Gastroesophageal sphincter (tissue), 4 donors: ENCODE data around the gene CYTH1. TPM values are rescaled to one million over a fixed set of nuclear protein-coding genes. Genes with fewer than 3 reads are reported as not detected.
A peak's percentile ranks its signal among the peaks of the same experiment; 100 is the strongest.
"Not testable (repeated sequence)": the region's sequence is repeated elsewhere in the genome, so short reads cannot be mapped to it uniquely, and the experiment has no call there.

Source experiments
- ATAC-seq: fragments of 150-250 bp; one replicate; pipeline ENCODE4 v1.9.1; 2016; ENCODE audit warnings: mild to moderate bottlenecking, moderate library complexity
- H3K27ac ChIP-seq, 4 donors: fragments of 200-600 bp; sonication (generic) in 3 of 4; 1 replicate in 3 of 4; 2 replicates in 1 of 4; pipeline ENCODE4 v1.5.1; 2016 to 2019
- H3K27me3 ChIP-seq: fragments of 200-600 bp; sonication (generic); one replicate; pipeline ENCODE4 v1.5.1; 2019
- H3K36me3 ChIP-seq, 2 donors: fragments of 200-600 bp; sonication (generic); one replicate each; pipeline ENCODE4 v1.5.1; 2019; ENCODE audit warnings: control low read depth in 1 of 2
- H3K4me1 ChIP-seq, 3 donors: fragments of 200-600 bp; sonication (generic); 1 replicate in 2 of 3; 2 replicates in 1 of 3; pipeline ENCODE4 v1.5.1; 2016 to 2019; ENCODE audit warnings: control low read depth in 2 of 3
- H3K4me3 ChIP-seq, 2 donors: fragments of 200-600 bp; sonication (generic); one replicate each; pipeline ENCODE4 v1.5.1; 2019; ENCODE audit warnings: mild to moderate bottlenecking in 1 of 2, moderate library complexity in 1 of 2
- H3K9me3 ChIP-seq, 3 donors: fragments of 200-600 bp; sonication (generic); one replicate each; pipeline ENCODE4 v1.5.1; 2017 to 2019; ENCODE audit warnings: control low read depth in 2 of 3
- CTCF ChIP-seq, 4 experiments: fragments of 200-600 bp in 2 of 4; fragments of 450-650 bp in 2 of 4; sonication (generic) in 1 of 4; IDR thresholded peaks; one replicate each; pipeline ENCODE4 v1.5.1; 2017 to 2019; ENCODE audit warnings: antibody characterized with exemption in 4 of 4, mild to moderate bottlenecking in 2 of 4, moderate library complexity in 2 of 4
- EP300 ChIP-seq: sonication (generic); formaldehyde crosslinking; IDR thresholded peaks from one replicate; pipeline ENCODE4 v1.6.1; 2017; ENCODE audit warnings: antibody characterized with exemption, mild to moderate bottlenecking
- POLR2A ChIP-seq, 2 donors: fragments of 450-650 bp; IDR thresholded peaks; one replicate each; pipeline ENCODE4 v1.6.1; 2017; ENCODE audit warnings: antibody characterized with exemption in 2 of 2, mild to moderate bottlenecking in 2 of 2, moderate library complexity in 1 of 2
- POLR2AphosphoS5 ChIP-seq: sonication (generic); formaldehyde crosslinking; IDR thresholded peaks from one replicate; pipeline ENCODE4 v1.6.1; 2017; ENCODE audit warnings: antibody characterized with exemption
- WGBS, 2 donors: methylation state at CpG; one replicate each; pipeline ENCODE4 v1.1.5; 2018; ENCODE audit warnings: low coverage in 1 of 2; 5-methylcytosine and 5-hydroxymethylcytosine counted together
- total RNA-seq, 4 donors: library from RNA; depleted of rRNA; stranded (reverse); fragments of >200 nt; gene quantifications; one replicate each; pipeline ENCODE4 v1.1.0, GENCODE V29; 2016

The CYTH1 gene
- total RNA-seq, 4 donors from 2014 or later, result 26.9 to 38.0 (median 31.0) TPM

GRCh38 chr17:78783711-78784324 lies 1.7 kb upstream of the CYTH1 start:
- TF ChIP-seq POLR2AphosphoS5 (no peak), CTCF (IDR thresholded peaks at IDR 0.05) (no peak), EP300 (no peak), POLR2A (IDR thresholded peaks at IDR 0.05) (no peak)
- ATAC-seq, result no peak
- Histone ChIP-seq H3K9me3 (no peaks in the 10 kb centered on the region), H3K36me3 (peaks cover 0 to 5% of the 10 kb centered on the region in 2 donors), H3K27me3 (no peaks in the 10 kb centered on the region), H3K4me3 (no peak overlapping the region), H3K4me1 (peaks cover 0 to 58% (median 13%) of the 10 kb centered on the region in 3 donors), H3K27ac (peak overlapping the region in 3 of 4 donors; percentile 43 to 97 (median 92))
- WGBS, 2 donors, result 58 to 84% methylated on average over 2 to 7 of the region's 7 CpGs

- Histone ChIP-seq H3K9me3 (no peaks in the 10 kb centered on the region), H3K4me1 (peaks cover 0 to 56% (median 13%) of the 10 kb centered on the region in 3 donors), H3K27ac (peak overlapping the region; percentile 76 to 97 (median 95)), H3K27me3 (no peaks in the 10 kb centered on the region), H3K4me3 (peak overlapping the region; percentile 87 to 100), H3K36me3 (no peaks in the 10 kb centered on the region)
- 11 to 39% methylated on average over 5 of the region's 68 CpGs for WGBS, 2 donors
- ATAC-seq, result peak; percentile 8
- TF ChIP-seq EP300 (no peak), POLR2AphosphoS5 (no peak), POLR2A (IDR thresholded peaks at IDR 0.05) (peak; percentile 11 to 29)
Observed at GRCh38 chr17:78781104-78781892, 775 bp downstream of the CYTH1 start.

- no peaks in the 10 kb centered on the region for H3K27me3 ChIP-seq
- peaks cover 0 to 57% (median 13%) of the 10 kb centered on the region in 3 donors for H3K4me1 ChIP-seq
- H3K36me3 ChIP-seq, result no peaks in the 10 kb centered on the region
- TF ChIP-seq CTCF (IDR thresholded peaks at IDR 0.05) (no peak), EP300 (no peak), POLR2AphosphoS5 (no peak), POLR2A (IDR thresholded peaks at IDR 0.05) (no peak)
- peak overlapping the region in 3 of 4 donors; percentile 66 to 97 (median 95) for H3K27ac ChIP-seq
- no peak for ATAC-seq
- H3K4me3 ChIP-seq, result peak overlapping the region in 1 of 2 donors; percentile 100
- no peaks in the 10 kb centered on the region for H3K9me3 ChIP-seq
- WGBS, 2 donors, result 85 to 100% methylated on average over 2 to 6 of the region's 6 CpGs
Observed at GRCh38 chr17:78780335-78780734, 1.7 kb downstream of the CYTH1 start.

GRCh38 chr17:78779850-78780249 lies 2.2 kb downstream of the CYTH1 start:
- 39 to 83% methylated on average over 2 to 3 of the region's 3 CpGs for WGBS, 2 donors
- Histone ChIP-seq H3K36me3 (no peaks in the 10 kb centered on the region), H3K4me3 (peak overlapping the region in 1 of 2 donors; percentile 100), H3K27me3 (no peaks in the 10 kb centered on the region), H3K9me3 (no peaks in the 10 kb centered on the region), H3K4me1 (peaks cover 0 to 57% (median 13%) of the 10 kb centered on the region in 3 donors), H3K27ac (peak overlapping the region in 3 of 4 donors; percentile 66 to 97 (median 95))
- TF ChIP-seq POLR2A (IDR thresholded peaks at IDR 0.05), result no peak
- TF ChIP-seq POLR2AphosphoS5, result no peak
- TF ChIP-seq EP300, result no peak
- no peak for TF ChIP-seq CTCF (IDR thresholded peaks at IDR 0.05)
- ATAC-seq, result no peak

GRCh38 chr17:78779286-78779651 lies 2.8 kb downstream of the CYTH1 start:
- not testable (repeated sequence) for H3K9me3 ChIP-seq, H3K36me3 ChIP-seq, ATAC-seq, H3K27me3 ChIP-seq
- Histone ChIP-seq H3K4me3 (peak overlapping the region in 1 of 2 donors; percentile 100), H3K4me1 (peaks cover 0 to 60% (median 13%) of the 10 kb centered on the region in 3 donors), H3K27ac (peak overlapping the region in 3 of 4 donors; percentile 66 to 97 (median 95))
- WGBS, 2 donors, result 77% methylated on average over 2 of the region's 5 CpGs; no CpG with 5 or more reads in 1 of the 2 donors
